ENCODE results near the gene ZNF529.

GRCh38 chr19:36547001-36547732 is 25.9 kb downstream of the ZNF529 start:
- no peak for TF ChIP-seq ZFX (IDR thresholded peaks at IDR 0.05; ENCODE audit: borderline replicate concordance)
- no peak for TF ChIP-seq CTCF (IDR thresholded peaks at IDR 0.05)
